GM15510 (cell line): ENCODE data around the gene KCND3.

Experiments
- POLR2A ChIP-seq: IDR thresholded peaks from 3 replicates; pipeline ENCODE4 v1.6.1; 2011; ENCODE audit warnings: borderline replicate concordance; ENCODE audit not compliant: insufficient read length; ENCODE audit errors: extremely low read depth

The KCND3 gene

DNA sequence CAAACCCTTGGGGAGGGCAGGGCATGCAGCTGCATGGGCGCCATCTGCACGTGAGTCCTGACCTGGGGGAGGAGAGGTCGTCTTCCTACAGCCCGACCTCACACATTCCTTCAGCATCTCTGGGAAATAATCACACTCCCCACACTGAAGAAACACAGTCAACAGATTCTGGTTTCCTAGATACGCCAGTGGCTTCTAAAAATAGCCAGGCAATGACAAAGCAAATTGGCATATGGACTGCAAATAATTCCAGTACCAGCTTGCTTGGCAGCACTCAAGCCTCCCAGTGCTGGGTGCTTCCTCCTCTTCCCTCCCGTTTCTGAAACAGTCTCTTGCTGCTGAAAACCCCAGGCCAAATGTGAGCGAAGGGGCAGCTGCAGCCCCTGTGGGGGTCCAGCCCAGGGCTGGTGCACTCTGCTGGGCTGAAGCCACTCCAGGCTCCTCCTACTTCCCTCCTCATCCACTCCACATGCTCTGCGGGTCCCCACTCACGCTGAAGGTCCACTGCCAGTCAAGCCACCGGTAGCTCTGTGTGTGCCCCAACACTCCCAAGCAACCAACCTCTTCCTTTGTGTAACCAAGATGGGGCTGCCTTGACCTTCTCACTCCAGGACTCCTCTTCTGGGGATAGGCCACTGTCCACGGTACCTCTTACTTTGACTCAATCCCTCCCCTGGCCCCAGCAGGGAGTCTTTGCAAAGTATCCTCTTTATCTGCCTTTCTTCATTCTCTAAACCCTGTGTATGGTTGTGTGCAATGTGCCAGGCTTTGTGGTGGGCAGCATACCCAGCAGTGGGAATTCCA lies 69.0 kb downstream of the KCND3 start:
- TF ChIP-seq POLR2A: no peak

- TF ChIP-seq POLR2A: no peak
Measured at GRCh38 chr1:111911776-111912515, 77.5 kb downstream of the KCND3 start.

DNA sequence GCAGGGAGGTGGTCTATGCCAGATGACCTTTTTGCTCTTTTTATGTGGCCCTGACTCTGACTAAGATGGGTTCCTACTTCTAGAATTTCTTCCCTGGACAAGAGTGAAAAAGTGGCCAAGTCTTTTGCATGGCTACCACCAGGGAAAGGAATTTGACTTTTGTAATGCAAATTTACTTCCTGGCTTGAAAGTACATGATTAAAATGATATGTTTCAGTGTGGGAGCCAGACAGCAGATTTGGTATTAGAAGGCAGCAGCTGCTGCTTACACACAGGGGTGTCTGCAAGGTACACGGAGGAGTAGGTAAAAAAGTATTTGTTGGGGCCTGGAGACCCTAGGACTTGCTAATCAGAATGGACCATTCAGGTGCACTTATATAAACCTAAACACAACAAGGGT lies 78.4 kb downstream of the KCND3 start:
- TF ChIP-seq POLR2A: no peak

- no peak for TF ChIP-seq POLR2A
Measured at GRCh38 chr1:111909030-111909429, 80.4 kb downstream of the KCND3 start.

DNA sequence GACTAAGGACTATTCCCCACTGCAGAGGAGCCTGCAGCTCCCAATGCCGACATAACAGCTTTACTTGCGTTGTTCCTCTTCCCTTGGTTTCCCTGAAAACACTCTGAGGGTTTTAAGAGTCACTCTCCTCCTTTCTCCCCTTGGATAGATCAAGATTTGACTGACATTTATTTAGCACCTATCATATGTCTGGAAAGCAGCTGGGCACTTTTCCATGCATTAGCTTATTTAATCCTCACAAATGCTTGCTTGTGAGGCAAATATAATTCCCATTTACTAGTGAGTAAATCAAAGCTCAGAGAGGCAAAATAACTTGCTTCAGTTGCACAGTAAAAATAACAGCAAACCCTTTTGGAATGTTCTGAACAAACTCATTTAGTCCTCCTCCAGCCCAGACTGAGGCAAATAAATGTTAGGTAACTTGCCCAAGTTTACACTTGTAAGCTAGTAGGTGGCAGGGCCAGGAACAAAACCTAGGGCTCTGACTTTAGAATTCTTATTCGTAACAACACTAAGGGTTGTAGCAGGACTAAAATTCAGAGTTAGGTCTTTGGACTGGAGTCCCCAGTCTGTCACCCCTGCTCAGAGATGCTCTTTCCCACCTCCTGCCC lies 81.4 kb downstream of the KCND3 start:
- no peak for TF ChIP-seq POLR2A

GRCh38 chr1:111907321-111907720 lies 82.1 kb downstream of the KCND3 start:
- no peak for TF ChIP-seq POLR2A

GRCh38 chr1:111906816-111907215 lies 82.7 kb downstream of the KCND3 start:
- no peak for TF ChIP-seq POLR2A

DNA sequence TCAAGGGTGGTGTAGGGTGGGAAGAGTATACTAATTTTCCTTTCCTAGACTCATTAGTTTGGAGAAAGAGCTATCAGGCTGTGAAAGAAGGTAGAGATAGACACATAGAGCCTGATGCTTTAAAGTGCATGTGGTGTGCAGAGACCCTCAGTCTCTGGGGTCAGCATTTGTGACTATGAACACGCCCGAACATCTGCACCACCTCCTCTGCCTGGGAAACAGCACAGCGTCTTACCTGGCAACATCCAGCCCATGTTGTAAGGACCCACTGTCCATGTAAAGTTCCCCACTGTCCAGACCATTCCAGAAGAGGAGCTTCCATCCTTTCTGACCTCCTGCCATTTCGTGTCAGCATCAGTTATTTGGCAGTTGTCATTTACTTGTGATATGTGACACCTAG lies 83.4 kb downstream of the KCND3 start:
- TF ChIP-seq POLR2A: no peak

GRCh38 chr1:111904478-111905218 lies 84.8 kb downstream of the KCND3 start:
- no peak for TF ChIP-seq POLR2A

GRCh38 chr1:111903871-111904449 lies 85.5 kb downstream of the KCND3 start:
- TF ChIP-seq POLR2A: no peak

GRCh38 chr1:111903148-111903870 lies 86.2 kb downstream of the KCND3 start:
- no peak for TF ChIP-seq POLR2A

DNA sequence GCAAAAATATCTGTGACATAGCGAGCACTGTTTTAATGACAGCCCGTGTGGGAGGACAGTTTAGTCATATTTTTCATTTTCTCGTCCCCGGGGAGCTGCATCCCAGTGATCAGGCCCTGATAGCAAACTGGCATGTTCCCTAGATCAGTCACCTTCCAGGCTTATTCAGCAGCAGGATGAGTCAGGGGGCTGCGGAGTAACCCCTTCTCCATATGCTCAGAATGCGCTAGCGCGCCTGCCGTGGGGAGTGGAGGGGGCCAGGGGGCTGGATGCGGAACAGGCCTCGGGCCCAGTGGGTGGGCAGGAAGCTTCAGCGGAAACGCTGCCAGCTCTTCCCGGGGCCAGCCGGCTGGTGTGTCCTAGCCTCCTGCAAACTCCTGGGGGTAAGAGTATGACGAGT lies 94.0 kb downstream of the KCND3 start:
- TF ChIP-seq POLR2A: no peak

GRCh38 chr1:111895017-111895416 lies 94.5 kb downstream of the KCND3 start:
- TF ChIP-seq POLR2A: no peak

- TF ChIP-seq POLR2A: no peak
Measured at GRCh38 chr1:111894497-111894896, 95.0 kb downstream of the KCND3 start.
